ENCODE data around the gene WASF1.

Gene WASF1

GRCh38 chr6:110179406-110180227 is at the start of gene WASF1:
Gene WASF1, minus strand, starts transcription at chr6:110179670. Its CDS starts 52,069 bp downstream, at chr6:110127601.
- peak; percentile 74 to 84 (median 81) for DNase-seq

GRCh38 chr6:110226261-110226660 is 46.8 kb upstream of the WASF1 start:
- no peak for DNase-seq

GRCh38 chr6:110221738-110222137 is 42.3 kb upstream of the WASF1 start:
- no peak for DNase-seq

GRCh38 chr6:110217266-110217665 is 37.8 kb upstream of the WASF1 start:
- DNase-seq = no peak

- no peak for DNase-seq
Observed at GRCh38 chr6:110216140-110216539, 36.7 kb upstream of the WASF1 start.

GRCh38 chr6:110214338-110214737 is 34.9 kb upstream of the WASF1 start:
- no peak for DNase-seq

- DNase-seq = no peak
Observed at GRCh38 chr6:110211753-110212152, 32.3 kb upstream of the WASF1 start.

GRCh38 chr6:110207652-110208051 is 28.2 kb upstream of the WASF1 start:
- no peak for DNase-seq

GRCh38 chr6:110201151-110201884 is 21.8 kb upstream of the WASF1 start:
- DNase-seq = no peak

GRCh38 chr6:110198561-110198960 is 19.1 kb upstream of the WASF1 start:
- DNase-seq = no peak

GRCh38 chr6:110196874-110197273 is 17.4 kb upstream of the WASF1 start:
- DNase-seq = no peak

GRCh38 chr6:110195639-110196038 is 16.2 kb upstream of the WASF1 start:
- no peak for DNase-seq

- no peak for DNase-seq
Observed at GRCh38 chr6:110191477-110191876, 12.0 kb upstream of the WASF1 start.

- no peak for DNase-seq
Observed at GRCh38 chr6:110190726-110191125, 11.3 kb upstream of the WASF1 start.

GRCh38 chr6:110188791-110189190 is 9.3 kb upstream of the WASF1 start:
- no peak for DNase-seq

GRCh38 chr6:110185879-110186278 is 6.4 kb upstream of the WASF1 start:
- DNase-seq = no peak

- no peak for DNase-seq
Observed at GRCh38 chr6:110183292-110183885, 3.9 kb upstream of the WASF1 start.

GRCh38 chr6:110181131-110182030 is 1.9 kb upstream of the WASF1 start:
- DNase-seq = no peak

- peak; percentile 28 to 38 (median 32) for DNase-seq
Observed at GRCh38 chr6:110180228-110181008, 948 bp upstream of the WASF1 start, which contains the start of gene CDC40. Gene CDC40, plus strand, starts transcription at chr6:110180427. Its CDS starts 18 bp downstream, at chr6:110180445.

- DNase-seq = peak; percentile 11 to 39 (median 20)
Observed at GRCh38 chr6:110178626-110179405, 654 bp downstream of the WASF1 start.

Data from activated CD4-positive, CD25-positive, alpha-beta regulatory T cell (primary cell).